Stimulated activated naive CD8-positive, alpha-beta T cell treated with anti-CD3 and anti-CD28 coated beads, Interleukin-15, Interleukin-2, amounts not matched to agents 100 ng/mL and 50 ng/mL, for 24 hours (primary cell): ENCODE results near the gene TMEM62.
"Not testable (repeated sequence)": the region's sequence is repeated elsewhere in the genome, so short reads cannot be mapped to it uniquely, and the experiment has no call there.

ENCODE experiments used
- H3K27ac Mint-ChIP-seq: one replicate; pipeline ENCODE4 v1.8.0; 2021; ENCODE audit warnings: mild to moderate bottlenecking, mixed read lengths
- H3K27me3 Mint-ChIP-seq: one replicate; pipeline ENCODE4 v1.8.0; 2021; ENCODE audit warnings: mixed read lengths
- H3K36me3 Mint-ChIP-seq: one replicate; pipeline ENCODE4 v1.8.0; 2021; ENCODE audit warnings: low read depth, mixed read lengths
- H3K4me1 Mint-ChIP-seq: one replicate; pipeline ENCODE4 v1.8.0; 2021; ENCODE audit warnings: low read depth, mixed read lengths
- H3K4me3 Mint-ChIP-seq: one replicate; pipeline ENCODE4 v1.8.0; 2021; ENCODE audit warnings: mild to moderate bottlenecking, mixed read lengths
- H3K9me3 Mint-ChIP-seq: one replicate; pipeline ENCODE4 v1.8.0; 2021; ENCODE audit warnings: mixed read lengths

The TMEM62 gene

GRCh38 chr15:43183270-43183669 lies 49.9 kb downstream of the TMEM62 start:
- Mint-ChIP-seq H3K4me1 (peaks cover 15% of the 10 kb centered on the region), H3K4me3 (no peak overlapping the region), H3K27ac (peak overlapping the region; percentile 54), H3K36me3 (peaks cover 26% of the 10 kb centered on the region), H3K9me3 (no peaks in the 10 kb centered on the region), H3K27me3 (no peaks in the 10 kb centered on the region)

- Mint-ChIP-seq H3K27me3 (no peaks in the 10 kb centered on the region), H3K27ac (peak overlapping the region; percentile 91), H3K9me3 (no peaks in the 10 kb centered on the region), H3K4me1 (peaks cover 15% of the 10 kb centered on the region), H3K4me3 (peak overlapping the region; percentile 97), H3K36me3 (peaks cover 21% of the 10 kb centered on the region)
These were observed 51.2 kb downstream of the TMEM62 start for GRCh38 chr15:43184407-43185124.

- Mint-ChIP-seq H3K9me3 (no peaks in the 10 kb centered on the region), H3K4me1 (peaks cover 15% of the 10 kb centered on the region), H3K36me3 (peaks cover 25% of the 10 kb centered on the region), H3K27ac (peak within 1 kb of the TSS; percentile 91), H3K4me3 (peak within 1 kb of the TSS; percentile 97), H3K27me3 (no peaks in the 10 kb centered on the region)
These were observed 52.0 kb downstream of the TMEM62 start, which contains the start of gene CCNDBP1 for GRCh38 chr15:43185157-43186002. CCNDBP1 (plus strand) TSS chr15:43185403; CDS start chr15:43185499, 96 bp downstream.

- Mint-ChIP-seq H3K4me1 (peaks cover 15% of the 10 kb centered on the region), H3K27ac (peak overlapping the region; percentile 90), H3K4me3 (peak overlapping the region; percentile 97), H3K27me3 (no peaks in the 10 kb centered on the region), H3K9me3 (no peaks in the 10 kb centered on the region), H3K36me3 (peaks cover 31% of the 10 kb centered on the region)
These were observed 52.6 kb downstream of the TMEM62 start for GRCh38 chr15:43186003-43186353.

- Mint-ChIP-seq H3K36me3 (peaks cover 25% of the 10 kb centered on the region), H3K9me3 (no peaks in the 10 kb centered on the region), H3K4me3 (no peak overlapping the region), H3K4me1 (peaks cover 15% of the 10 kb centered on the region), H3K27ac (no peak overlapping the region), H3K27me3 (no peaks in the 10 kb centered on the region)
These were observed 54.3 kb downstream of the TMEM62 start for GRCh38 chr15:43187544-43188155.

GRCh38 chr15:43189296-43189695 lies 55.9 kb downstream of the TMEM62 start:
- no peaks in the 10 kb centered on the region for H3K9me3 Mint-ChIP-seq
- H3K27ac Mint-ChIP-seq: no peak overlapping the region
- no peaks in the 10 kb centered on the region for H3K27me3 Mint-ChIP-seq
- peaks cover 15% of the 10 kb centered on the region for H3K4me1 Mint-ChIP-seq
- peaks cover 36% of the 10 kb centered on the region for H3K36me3 Mint-ChIP-seq
- no peak overlapping the region for H3K4me3 Mint-ChIP-seq

GRCh38 chr15:43190178-43190577 lies 56.8 kb downstream of the TMEM62 start:
- H3K36me3 Mint-ChIP-seq: peaks cover 45% of the 10 kb centered on the region
- no peak overlapping the region for H3K4me3 Mint-ChIP-seq
- no peak overlapping the region for H3K27ac Mint-ChIP-seq
- no peaks in the 10 kb centered on the region for H3K27me3 Mint-ChIP-seq
- H3K9me3 Mint-ChIP-seq: no peaks in the 10 kb centered on the region
- peaks cover 15% of the 10 kb centered on the region for H3K4me1 Mint-ChIP-seq

- Mint-ChIP-seq H3K36me3 (peaks cover 70% of the 10 kb centered on the region), H3K4me1 (no peaks in the 10 kb centered on the region)
These were observed 60.3 kb downstream of the TMEM62 start for GRCh38 chr15:43193710-43194109.

GRCh38 chr15:43194795-43195194 lies 61.4 kb downstream of the TMEM62 start:
- Mint-ChIP-seq H3K9me3 (peaks cover 7% of the 10 kb centered on the region), H3K27me3 (no peaks in the 10 kb centered on the region), H3K4me3 (no peak overlapping the region), H3K36me3 (peaks cover 63% of the 10 kb centered on the region), H3K27ac (no peak overlapping the region), H3K4me1 (peaks cover 1% of the 10 kb centered on the region)

More at GRCh38 chr15:43193710-43194109, 60.3 kb downstream of the TMEM62 start:
- no peak overlapping the region for H3K27ac Mint-ChIP-seq
- peaks cover 7% of the 10 kb centered on the region for H3K9me3 Mint-ChIP-seq
- H3K4me3 Mint-ChIP-seq: no peak overlapping the region
- no peaks in the 10 kb centered on the region for H3K27me3 Mint-ChIP-seq

- Mint-ChIP-seq H3K9me3 (peaks cover 7% of the 10 kb centered on the region), H3K27me3 (no peaks in the 10 kb centered on the region), H3K4me1 (peaks cover 7% of the 10 kb centered on the region), H3K27ac (no peak overlapping the region), H3K36me3 (peaks cover 47% of the 10 kb centered on the region), H3K4me3 (no peak overlapping the region)
These were observed 63.6 kb downstream of the TMEM62 start for GRCh38 chr15:43196760-43197548.

GRCh38 chr15:43197773-43198172 lies 64.4 kb downstream of the TMEM62 start:
- not testable (repeated sequence) for H3K4me1 Mint-ChIP-seq, H3K9me3 Mint-ChIP-seq, H3K4me3 Mint-ChIP-seq, H3K27ac Mint-ChIP-seq, H3K27me3 Mint-ChIP-seq
- H3K36me3 Mint-ChIP-seq: peaks cover 44% of the 10 kb centered on the region

GRCh38 chr15:43198556-43198955 lies 65.2 kb downstream of the TMEM62 start:
- not testable (repeated sequence) for H3K4me1 Mint-ChIP-seq, H3K4me3 Mint-ChIP-seq, H3K9me3 Mint-ChIP-seq, H3K27me3 Mint-ChIP-seq, H3K27ac Mint-ChIP-seq
- H3K36me3 Mint-ChIP-seq: peaks cover 37% of the 10 kb centered on the region

GRCh38 chr15:43198992-43199391 lies 65.6 kb downstream of the TMEM62 start:
- no peak overlapping the region for H3K4me3 Mint-ChIP-seq
- H3K9me3 Mint-ChIP-seq: peaks cover 7% of the 10 kb centered on the region
- H3K36me3 Mint-ChIP-seq: peaks cover 36% of the 10 kb centered on the region
- H3K4me1 Mint-ChIP-seq: peaks cover 7% of the 10 kb centered on the region
- H3K27ac Mint-ChIP-seq: no peak overlapping the region
- no peaks in the 10 kb centered on the region for H3K27me3 Mint-ChIP-seq

GRCh38 chr15:43199945-43200488 lies 66.6 kb downstream of the TMEM62 start:
- peaks cover 7% of the 10 kb centered on the region for H3K9me3 Mint-ChIP-seq
- H3K36me3 Mint-ChIP-seq: peaks cover 26% of the 10 kb centered on the region
- no peak overlapping the region for H3K4me3 Mint-ChIP-seq
- no peak overlapping the region for H3K27ac Mint-ChIP-seq
- no peaks in the 10 kb centered on the region for H3K27me3 Mint-ChIP-seq
- peaks cover 13% of the 10 kb centered on the region for H3K4me1 Mint-ChIP-seq
